ENCODE measurements around the gene LRMDA. TPM values are rescaled to one million over a fixed set of nuclear protein-coding genes. Genes with fewer than 3 reads are reported as not detected.

LRMDA gene
- total and polyA plus RNA-seq, 10 of the 15 experiments (the other 5 are each of a cell fraction or from before 2014, with no cell fraction given): 0.07 to 0.54 (median 0.29) TPM; not detected in 4

DNA sequence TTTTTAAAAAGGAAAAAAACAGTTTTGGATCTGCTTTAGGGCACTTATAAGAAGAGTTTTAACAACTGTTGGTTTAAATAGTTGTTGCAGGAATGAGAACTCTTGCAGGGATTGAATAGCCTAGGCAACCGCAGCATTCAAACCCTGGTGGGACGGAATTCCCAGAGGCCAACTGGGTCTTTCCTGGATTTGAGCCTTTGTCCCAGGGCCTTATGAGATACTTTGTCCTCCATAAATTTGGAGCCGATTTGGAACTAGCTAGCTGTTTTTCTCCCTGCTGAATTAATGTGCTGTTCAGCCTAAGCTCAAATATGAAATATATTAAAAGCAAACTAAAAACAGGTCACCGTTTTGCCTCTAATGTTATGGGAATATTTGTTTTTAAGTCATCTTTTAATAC, 109.6 kb downstream of the LRMDA start:
- intact Hi-C loops (cut with micrococcal nuclease; ENCODE audit: unreplicated experiment): loop anchor here (5.0 kb wide), 1 partner anchor 139 kb away; the partner anchor contains the start of gene ZNF503
- Histone ChIP-seq H3K79me2 (ENCODE audit: control insufficient read depth, insufficient read depth, low read length) (no peaks in the 10 kb centered on the region), H3K4me2 (ENCODE audit: control insufficient read depth, insufficient read depth) (no peak overlapping the region), H3K9me3 (replicated peaks; ENCODE audit: control insufficient read depth, insufficient read depth, low read length) (no peaks in the 10 kb centered on the region), H3K36me3 (ENCODE audit: control insufficient read depth in 2 of 2, insufficient read depth in 2 of 2, low read length in 1 of 2) (no peaks in the 10 kb centered on the region), H3K27me3 (replicated peaks in 1 of 2; ENCODE audit: control insufficient read depth in 2 of 2, insufficient read depth in 2 of 2, low read length in 1 of 2) (no peaks in the 10 kb centered on the region; a peak in 1 of 4 replicates), H3K4me1 (ENCODE audit: control insufficient read depth, insufficient read depth, low read length) (no peaks in the 10 kb centered on the region; the same call in 1 of the 2 replicates), H2AFZ (ENCODE audit: control insufficient read depth, low read depth, low read length) (no peak overlapping the region), H4K20me1 (ENCODE audit: control insufficient read depth, insufficient read depth) (no peaks in the 10 kb centered on the region), H3K4me3 (no peak overlapping the region), H3K9ac (ENCODE audit: control insufficient read depth, insufficient read depth, low read length) (no peak overlapping the region), H3K27ac (ENCODE audit: control insufficient read depth, insufficient read depth) (no peak overlapping the region)
- 19% methylated on average over 4 of the region's 4 CpGs for WGBS (ENCODE audit: insufficient coverage, insufficient replicate concordance, low lambda C conversion rate, missing lambda C conversion rate)
- SMC1A ChIA-PET (ENCODE audit: uncharacterized antibody, unreplicated experiment): interaction anchor here (0.6 to 2.6 kb wide), 13 partner anchors 12 to 185 kb away, joined by 3 to 19 read pairs (median 4); partner anchors contain the start of gene ZNF503
- in situ Hi-C loops (cut with MboI): no loop called here
- no peak for ATAC-seq
- RAD21 ChIA-PET (ENCODE audit: unreplicated experiment): interaction anchor here (0.7 to 3.4 kb wide), 8 partner anchors 29 to 139 kb away, joined by 3 to 18 read pairs (median 4); no protein-coding TSS in a partner anchor
- POLR2A ChIA-PET: interaction anchor here (0.7 to 2.4 kb wide), 5 partner anchors 10 to 79 kb away, joined by 3 to 6 read pairs (median 5); no protein-coding TSS in a partner anchor
- CTCF ChIA-PET: interaction anchor here (0.7 to 1.3 kb wide), 3 partner anchors 48 to 496 kb away, joined by 3 to 4 read pairs (median 3); no protein-coding TSS in a partner anchor
- TF ChIP-seq POLR2A (IDR thresholded peaks at IDR 0.05; ENCODE audit: low read depth, low read length): no peak
- TF ChIP-seq ZNF207 (IDR thresholded peaks at IDR 0.05; ENCODE audit: borderline replicate concordance): no peak
- no peak for TF ChIP-seq WRNIP1 (IDR thresholded peaks at IDR 0.05; ENCODE audit: borderline replicate concordance, low read depth, low read length)
- TF ChIP-seq JUND (IDR thresholded peaks at IDR 0.05; ENCODE audit: low read depth, low read length): no peak
- no peak for TF ChIP-seq EGR1 (IDR thresholded peaks at IDR 0.05; ENCODE audit: borderline replicate concordance in 1 of 2, low read depth in 2 of 2, low read length in 2 of 2)
- no peak for TF ChIP-seq ZNF217 (IDR thresholded peaks at IDR 0.05)
- no peak for DNase-seq (ENCODE audit: low read depth, low spot score)
- FAIRE-seq: no peak
- BruUV-seq (replicated peaks): no TSS peak

- H3K27me3 ChIP-seq (replicated peaks in 1 of 2; ENCODE audit: control insufficient read depth in 2 of 2, insufficient read depth in 2 of 2, low read length in 1 of 2): no peaks in the 10 kb centered on the region; a peak in 1 of 4 replicates
- H3K9me3 ChIP-seq (replicated peaks; ENCODE audit: control insufficient read depth, insufficient read depth, low read length): no peaks in the 10 kb centered on the region
- ChIA-PET SMC1A (ENCODE audit: uncharacterized antibody, unreplicated experiment) (interaction anchor here (0.6 to 2.6 kb wide), 15 partner anchors 9 to 185 kb away, joined by 3 to 19 read pairs (median 4); partner anchors contain the start of gene ZNF503), RAD21 (ENCODE audit: unreplicated experiment) (interaction anchor here (0.7 to 3.4 kb wide), 5 partner anchors 35 to 68 kb away, joined by 3 to 18 read pairs (median 3); no protein-coding TSS in a partner anchor), POLR2A (interaction anchor here (0.7 to 2.4 kb wide), 4 partner anchors 10 to 80 kb away, joined by 5 to 6 read pairs (median 6); no protein-coding TSS in a partner anchor), CTCF (no interaction called here)
- H3K79me2 ChIP-seq (ENCODE audit: control insufficient read depth, insufficient read depth, low read length): no peaks in the 10 kb centered on the region
- in situ Hi-C loops (cut with MboI): no loop called here
- no peak overlapping the region for H3K4me3 ChIP-seq
- no peak for ATAC-seq
- no peak for FAIRE-seq
- DNase-seq (ENCODE audit: low read depth, low spot score): no peak
- H3K36me3 ChIP-seq (ENCODE audit: control insufficient read depth in 2 of 2, insufficient read depth in 2 of 2, low read length in 1 of 2): no peaks in the 10 kb centered on the region
- H3K4me2 ChIP-seq (ENCODE audit: control insufficient read depth, insufficient read depth): no peak overlapping the region
- WGBS (ENCODE audit: insufficient coverage, insufficient replicate concordance, low lambda C conversion rate, missing lambda C conversion rate): 20% methylated on average over 2 of the region's 2 CpGs
- BruUV-seq (replicated peaks): no TSS peak
- intact Hi-C loops (cut with micrococcal nuclease; ENCODE audit: unreplicated experiment): loop anchor here (5.0 kb wide), 1 partner anchor 139 kb away; the partner anchor contains the start of gene ZNF503
- no peaks in the 10 kb centered on the region; the same call in 1 of the 2 replicates for H3K4me1 ChIP-seq (ENCODE audit: control insufficient read depth, insufficient read depth, low read length)
- H3K27ac ChIP-seq (ENCODE audit: control insufficient read depth, insufficient read depth): no peak overlapping the region
- no peaks in the 10 kb centered on the region for H4K20me1 ChIP-seq (ENCODE audit: control insufficient read depth, insufficient read depth)
- no peak overlapping the region for H3K9ac ChIP-seq (ENCODE audit: control insufficient read depth, insufficient read depth, low read length)
- no peak overlapping the region for H2AFZ ChIP-seq (ENCODE audit: control insufficient read depth, low read depth, low read length)
- TF ChIP-seq RB1 (IDR thresholded peaks at IDR 0.05; ENCODE audit: borderline replicate concordance): no peak
- TF ChIP-seq, protein P1, sequence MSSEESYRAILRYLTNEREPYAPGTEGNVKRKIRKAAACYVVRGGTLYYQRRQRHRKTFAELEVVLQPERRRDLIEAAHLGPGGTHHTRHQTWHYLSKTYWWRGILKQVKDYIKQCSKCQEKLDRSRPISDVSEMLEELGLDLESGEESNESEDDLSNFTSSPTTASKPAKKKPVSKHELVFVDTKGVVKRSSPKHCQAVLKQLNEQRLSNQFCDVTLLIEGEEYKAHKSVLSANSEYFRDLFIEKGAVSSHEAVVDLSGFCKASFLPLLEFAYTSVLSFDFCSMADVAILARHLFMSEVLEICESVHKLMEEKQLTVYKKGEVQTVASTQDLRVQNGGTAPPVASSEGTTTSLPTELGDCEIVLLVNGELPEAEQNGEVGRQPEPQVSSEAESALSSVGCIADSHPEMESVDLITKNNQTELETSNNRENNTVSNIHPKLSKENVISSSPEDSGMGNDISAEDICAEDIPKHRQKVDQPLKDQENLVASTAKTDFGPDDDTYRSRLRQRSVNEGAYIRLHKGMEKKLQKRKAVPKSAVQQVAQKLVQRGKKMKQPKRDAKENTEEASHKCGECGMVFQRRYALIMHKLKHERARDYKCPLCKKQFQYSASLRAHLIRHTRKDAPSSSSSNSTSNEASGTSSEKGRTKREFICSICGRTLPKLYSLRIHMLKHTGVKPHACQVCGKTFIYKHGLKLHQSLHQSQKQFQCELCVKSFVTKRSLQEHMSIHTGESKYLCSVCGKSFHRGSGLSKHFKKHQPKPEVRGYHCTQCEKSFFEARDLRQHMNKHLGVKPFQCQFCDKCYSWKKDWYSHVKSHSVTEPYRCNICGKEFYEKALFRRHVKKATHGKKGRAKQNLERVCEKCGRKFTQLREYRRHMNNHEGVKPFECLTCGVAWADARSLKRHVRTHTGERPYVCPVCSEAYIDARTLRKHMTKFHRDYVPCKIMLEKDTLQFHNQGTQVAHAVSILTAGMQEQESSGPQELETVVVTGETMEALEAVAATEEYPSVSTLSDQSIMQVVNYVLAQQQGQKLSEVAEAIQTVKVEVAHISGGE (CRISPR knock-in tag; IDR thresholded peaks at IDR 0.05): no peak
- no peak for TF ChIP-seq IKZF2 (IDR thresholded peaks at IDR 0.05)
- TF ChIP-seq REST (IDR thresholded peaks at IDR 0.05; ENCODE audit: low read depth, low read length): no peak
Observed at GRCh38 chr10:75541411-75541810, 110.0 kb downstream of the LRMDA start.

Measured in GM12878 (cell line).